CD4-positive, alpha-beta T cell treated with Interleukin-4 for 1 hour (primary cell): ENCODE results near the gene MMP10.

Experiments used
- DNase-seq, 2 donors: peaks; one replicate each; pipeline ENCODE4 v3.0.0-alpha.2; 2020 to 2022

Gene MMP10

GRCh38 chr11:102724904-102725500, 55.4 kb downstream of the MMP10 start, which contains the start of gene MMP8:
MMP8 (minus strand) TSS chr11:102724954; CDS start chr11:102724855, 99 bp downstream.
- no peak for DNase-seq

- DNase-seq = no peak
Measured at GRCh38 chr11:102722821-102723220, 57.6 kb downstream of the MMP10 start.
